Sigmoid colon (tissue), 4 donors: Measurements from ENCODE around the gene CHODL.

ENCODE experiments used
- EP300 ChIP-seq, 4 donors: sonication (generic); formaldehyde crosslinking; IDR thresholded peaks; one replicate each; pipeline ENCODE4 v1.6.1; 2017; ENCODE audit warnings: antibody characterized with exemption in 4 of 4
- POLR2AphosphoS5 ChIP-seq, 4 donors: sonication (generic); formaldehyde crosslinking; IDR thresholded peaks; one replicate each; pipeline ENCODE4 v1.6.1; 2017; ENCODE audit warnings: antibody characterized with exemption in 4 of 4
- TF ChIP-seq, protein P1 (sequence below), 4 experiments: fragments of 450-650 bp in 3 of 4; fragments of 200-600 bp in 1 of 4; IDR thresholded peaks; one replicate each; pipeline ENCODE4 v1.5.1; 2016 to 2019; ENCODE audit warnings: antibody characterized with exemption in 4 of 4, mild to moderate bottlenecking in 3 of 4, moderate library complexity in 2 of 4

DNA sequence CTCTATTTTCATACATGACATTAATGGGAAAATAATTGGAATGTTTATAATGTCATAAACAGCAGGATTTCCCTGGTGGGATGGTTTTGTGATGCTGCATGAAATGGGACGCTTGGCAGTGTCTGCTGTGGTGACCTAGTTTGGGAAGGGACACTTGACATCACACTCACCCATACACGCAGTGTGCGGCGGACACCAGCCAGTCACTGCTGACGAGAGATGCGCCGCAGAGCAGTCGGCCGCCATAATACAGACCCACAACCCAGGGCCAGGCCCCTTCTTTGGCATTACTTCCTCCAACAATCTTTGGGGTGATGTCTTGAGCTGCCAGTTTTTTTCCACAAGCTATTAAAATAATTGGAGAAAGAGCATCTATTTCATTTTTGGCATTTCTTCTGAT is 49.5 kb downstream of the CHODL start:
- TF ChIP-seq, protein P1, sequence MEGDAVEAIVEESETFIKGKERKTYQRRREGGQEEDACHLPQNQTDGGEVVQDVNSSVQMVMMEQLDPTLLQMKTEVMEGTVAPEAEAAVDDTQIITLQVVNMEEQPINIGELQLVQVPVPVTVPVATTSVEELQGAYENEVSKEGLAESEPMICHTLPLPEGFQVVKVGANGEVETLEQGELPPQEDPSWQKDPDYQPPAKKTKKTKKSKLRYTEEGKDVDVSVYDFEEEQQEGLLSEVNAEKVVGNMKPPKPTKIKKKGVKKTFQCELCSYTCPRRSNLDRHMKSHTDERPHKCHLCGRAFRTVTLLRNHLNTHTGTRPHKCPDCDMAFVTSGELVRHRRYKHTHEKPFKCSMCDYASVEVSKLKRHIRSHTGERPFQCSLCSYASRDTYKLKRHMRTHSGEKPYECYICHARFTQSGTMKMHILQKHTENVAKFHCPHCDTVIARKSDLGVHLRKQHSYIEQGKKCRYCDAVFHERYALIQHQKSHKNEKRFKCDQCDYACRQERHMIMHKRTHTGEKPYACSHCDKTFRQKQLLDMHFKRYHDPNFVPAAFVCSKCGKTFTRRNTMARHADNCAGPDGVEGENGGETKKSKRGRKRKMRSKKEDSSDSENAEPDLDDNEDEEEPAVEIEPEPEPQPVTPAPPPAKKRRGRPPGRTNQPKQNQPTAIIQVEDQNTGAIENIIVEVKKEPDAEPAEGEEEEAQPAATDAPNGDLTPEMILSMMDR (IDR thresholded peaks at IDR 0.05), result no peak
- TF ChIP-seq EP300 (IDR thresholded peaks at IDR 0.05) (no peak), POLR2AphosphoS5 (IDR thresholded peaks at IDR 0.05) (no peak)
